Tibial artery (tissue), 4 donors: ENCODE results near the gene RCOR1.
"Not testable (repeated sequence)": the region's sequence is repeated elsewhere in the genome, so short reads cannot be mapped to it uniquely, and the experiment has no call there.

Experiments used
- DNase-seq, 2 donors: peaks; one replicate each; pipeline ENCODE4 v3.0.0-alpha.2; 2019
- H3K27ac ChIP-seq, 2 donors: fragments of 200-600 bp; sonication (generic) in 1 of 2; 1 replicate in 1 of 2; 2 replicates in 1 of 2; pipeline ENCODE4 v1.5.1; 2018 to 2019; ENCODE audit warnings: mild to moderate bottlenecking in 1 of 2
- H3K27me3 ChIP-seq, 2 donors: fragments of 200-600 bp; sonication (generic) in 1 of 2; one replicate each; pipeline versions ENCODE4 v1.5.1 to v1.6.0; 2016 to 2019
- H3K36me3 ChIP-seq, 3 donors: fragments of 200-600 bp; sonication (generic) in 2 of 3; one replicate each; pipeline ENCODE4 v1.5.1; 2016 to 2019; ENCODE audit warnings: mild to moderate bottlenecking in 2 of 3
- H3K4me1 ChIP-seq, 4 donors: fragments of 200-600 bp; sonication (generic) in 2 of 4; 1 replicate in 3 of 4; 2 replicates in 1 of 4; pipeline ENCODE4 v1.5.1; 2016 to 2019
- H3K4me3 ChIP-seq, 2 donors: fragments of 200-600 bp; sonication (generic) in 1 of 2; 1 replicate in 1 of 2; 2 replicates in 1 of 2; pipeline ENCODE4 v1.5.1; 2018 to 2019; ENCODE audit warnings: mild to moderate bottlenecking in 2 of 2
- H3K9me3 ChIP-seq, 3 donors: fragments of 200-600 bp; sonication (generic) in 1 of 3; one replicate each; pipeline ENCODE4 v1.5.1; 2016 to 2019
- intact Hi-C: fragments of 100-400 bp; cut with DNase I; formaldehyde crosslinking; loops from one replicate; pipeline ENCODE4 v1.15.0; 2023; ENCODE audit warnings: low total_unique reads
- TF ChIP-seq, protein P1 (sequence below), 2 experiments: fragments of 200-600 bp in 1 of 2; fragments of 450-650 bp in 1 of 2; IDR thresholded peaks; one replicate each; pipeline ENCODE4 v1.5.1; 2017 to 2019; ENCODE audit warnings: antibody characterized with exemption in 2 of 2, mild to moderate bottlenecking in 1 of 2, moderate library complexity in 1 of 2

The RCOR1 gene

GRCh38 chr14:102761206-102761605, 168.8 kb downstream of the RCOR1 start:
- Histone ChIP-seq H3K27ac (no peak overlapping the region), H3K4me1 (no peaks in the 10 kb centered on the region), H3K27me3 (peaks cover 0 to 28% of the 10 kb centered on the region in 2 donors), H3K4me3 (no peak overlapping the region), H3K36me3 (no peaks in the 10 kb centered on the region), H3K9me3 (no peaks in the 10 kb centered on the region)
- TF ChIP-seq, protein P1, sequence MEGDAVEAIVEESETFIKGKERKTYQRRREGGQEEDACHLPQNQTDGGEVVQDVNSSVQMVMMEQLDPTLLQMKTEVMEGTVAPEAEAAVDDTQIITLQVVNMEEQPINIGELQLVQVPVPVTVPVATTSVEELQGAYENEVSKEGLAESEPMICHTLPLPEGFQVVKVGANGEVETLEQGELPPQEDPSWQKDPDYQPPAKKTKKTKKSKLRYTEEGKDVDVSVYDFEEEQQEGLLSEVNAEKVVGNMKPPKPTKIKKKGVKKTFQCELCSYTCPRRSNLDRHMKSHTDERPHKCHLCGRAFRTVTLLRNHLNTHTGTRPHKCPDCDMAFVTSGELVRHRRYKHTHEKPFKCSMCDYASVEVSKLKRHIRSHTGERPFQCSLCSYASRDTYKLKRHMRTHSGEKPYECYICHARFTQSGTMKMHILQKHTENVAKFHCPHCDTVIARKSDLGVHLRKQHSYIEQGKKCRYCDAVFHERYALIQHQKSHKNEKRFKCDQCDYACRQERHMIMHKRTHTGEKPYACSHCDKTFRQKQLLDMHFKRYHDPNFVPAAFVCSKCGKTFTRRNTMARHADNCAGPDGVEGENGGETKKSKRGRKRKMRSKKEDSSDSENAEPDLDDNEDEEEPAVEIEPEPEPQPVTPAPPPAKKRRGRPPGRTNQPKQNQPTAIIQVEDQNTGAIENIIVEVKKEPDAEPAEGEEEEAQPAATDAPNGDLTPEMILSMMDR (IDR thresholded peaks at IDR 0.05), result no peak
- intact Hi-C loops, result no loop called here
- DNase-seq, result no peak

DNA sequence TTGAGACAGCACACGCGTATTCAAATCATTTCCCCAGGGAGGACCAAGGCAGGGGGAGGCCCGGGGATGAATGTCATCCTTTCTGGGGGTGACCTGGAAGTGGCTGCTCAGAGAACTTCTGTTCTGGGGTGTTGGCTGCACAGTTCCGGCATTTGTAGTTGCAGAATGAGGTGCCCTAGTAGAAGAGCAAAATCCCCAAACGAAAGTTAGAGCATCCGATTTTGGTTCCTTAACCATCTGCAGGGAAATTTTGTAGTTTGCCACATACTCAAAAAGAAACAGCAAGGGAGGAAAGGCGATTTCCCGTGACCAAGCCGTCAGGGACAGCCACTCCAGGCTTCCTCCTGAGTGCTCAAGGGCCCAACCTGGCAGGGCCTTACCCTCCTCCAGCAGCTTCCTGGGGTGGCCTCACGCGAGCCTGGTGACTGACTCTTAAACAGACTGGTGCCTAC, 171.8 kb downstream of the RCOR1 start:
- TF ChIP-seq, protein P1 (IDR thresholded peaks at IDR 0.05), result no peak
- no peaks in the 10 kb centered on the region for H3K4me1 ChIP-seq
- DNase-seq, result no peak
- peaks cover 0 to 21% of the 10 kb centered on the region in 2 donors for H3K27me3 ChIP-seq
- H3K27ac ChIP-seq, result no peak overlapping the region
- H3K4me3 ChIP-seq, result no peak overlapping the region
- no peaks in the 10 kb centered on the region for H3K9me3 ChIP-seq
- intact Hi-C loops, result no loop called here
- no peaks in the 10 kb centered on the region for H3K36me3 ChIP-seq

DNA sequence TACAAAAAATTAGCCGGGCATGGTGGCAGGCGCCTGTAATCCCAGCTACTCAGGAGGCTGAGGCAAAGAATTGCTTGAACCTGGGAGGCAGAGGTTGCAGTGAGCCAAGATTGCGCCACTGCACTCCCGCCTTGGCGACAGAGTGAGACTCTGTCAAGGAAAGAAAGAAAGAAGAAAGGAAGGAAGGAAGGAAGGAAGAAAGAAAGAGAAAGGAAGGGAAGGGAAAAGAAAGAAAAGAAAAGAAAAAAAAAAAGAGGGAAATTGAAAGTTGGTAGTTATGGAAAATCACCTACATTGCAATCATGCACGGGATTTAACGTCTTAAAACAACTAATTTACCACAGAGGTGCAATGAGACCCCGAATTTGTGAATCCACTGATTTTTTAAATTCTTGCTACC, 173.3 kb downstream of the RCOR1 start:
- intact Hi-C loops, H3K9me3 ChIP-seq, DNase-seq, H3K36me3 ChIP-seq, H3K4me1 ChIP-seq, H3K4me3 ChIP-seq, H3K27ac ChIP-seq: not testable (repeated sequence)
- peaks cover 0 to 14% of the 10 kb centered on the region in 2 donors for H3K27me3 ChIP-seq

DNA sequence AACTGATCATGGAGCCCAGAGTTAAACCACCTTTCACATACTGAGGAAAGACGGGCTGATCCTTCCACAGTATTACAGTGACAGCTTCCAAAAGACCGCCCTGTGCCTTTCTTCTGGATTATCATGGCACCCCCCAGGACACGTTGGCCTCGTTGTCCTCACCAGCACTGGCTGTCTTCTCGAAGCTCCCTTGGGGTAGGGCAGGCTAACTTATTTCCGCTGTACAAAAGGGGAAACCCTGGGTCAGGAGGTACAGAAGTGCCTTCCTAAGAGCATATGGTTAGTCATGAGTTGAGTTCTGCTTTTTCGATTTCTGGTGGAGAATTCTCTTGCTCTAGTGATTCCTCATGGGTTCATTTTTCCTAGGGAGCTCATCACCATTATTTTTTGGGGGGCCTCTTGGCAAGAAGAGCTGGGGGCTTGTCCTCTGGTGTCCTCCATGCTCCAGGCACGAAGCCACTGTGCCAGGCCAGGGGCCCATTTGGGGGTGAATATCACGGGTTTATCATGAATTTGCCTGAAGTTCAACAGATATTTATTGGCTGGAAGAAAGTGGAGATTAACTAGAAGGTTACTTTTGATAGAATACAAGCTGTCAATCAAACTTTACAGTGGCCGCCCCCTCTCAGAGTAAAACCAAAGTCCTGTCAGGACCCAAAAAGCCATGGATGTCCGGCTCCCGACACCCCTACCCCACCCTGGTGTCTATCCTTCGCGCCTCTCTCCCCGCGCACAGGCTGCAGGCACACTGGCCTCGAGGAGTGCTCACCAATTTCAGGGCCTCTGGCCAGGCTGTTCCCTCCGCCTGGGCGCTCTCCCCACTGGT, 176.0 kb downstream of the RCOR1 start:
- intact Hi-C loops, result no loop called here
- no peak for DNase-seq
- TF ChIP-seq, protein P1 (IDR thresholded peaks at IDR 0.05), result no peak
- no peaks in the 10 kb centered on the region for H3K36me3 ChIP-seq
- no peaks in the 10 kb centered on the region for H3K4me1 ChIP-seq
- H3K27ac ChIP-seq, result no peak overlapping the region
- H3K4me3 ChIP-seq, result no peak overlapping the region
- no peaks in the 10 kb centered on the region for H3K9me3 ChIP-seq
- no peaks in the 10 kb centered on the region for H3K27me3 ChIP-seq

GRCh38 chr14:102769049-102769327, 176.5 kb downstream of the RCOR1 start:
- H3K9me3 ChIP-seq, result no peaks in the 10 kb centered on the region
- H3K27ac ChIP-seq, result no peak overlapping the region
- no peak for DNase-seq
- H3K27me3 ChIP-seq, result no peaks in the 10 kb centered on the region
- no peak overlapping the region for H3K4me3 ChIP-seq
- intact Hi-C loops, result no loop called here
- H3K36me3 ChIP-seq, result no peaks in the 10 kb centered on the region
- H3K4me1 ChIP-seq, result no peaks in the 10 kb centered on the region
- TF ChIP-seq, protein P1 (IDR thresholded peaks at IDR 0.05), result no peak

GRCh38 chr14:102770147-102771123, 178.0 kb downstream of the RCOR1 start:
- Histone ChIP-seq H3K27ac (no peak overlapping the region), H3K4me3 (no peak overlapping the region), H3K36me3 (no peaks in the 10 kb centered on the region), H3K4me1 (no peaks in the 10 kb centered on the region), H3K9me3 (no peaks in the 10 kb centered on the region), H3K27me3 (no peaks in the 10 kb centered on the region)
- TF ChIP-seq, protein P1 (IDR thresholded peaks at IDR 0.05), result no peak
- DNase-seq, result no peak
- intact Hi-C loops, result loop anchor here (10.0 kb wide), 1 partner anchor 246 kb away; no protein-coding TSS in a partner anchor
